K562 (cell line): ENCODE results near the gene RAB3D. TPM values are rescaled to one million over a fixed set of nuclear protein-coding genes. Genes with fewer than 3 reads are reported as not detected.

Experiments used
- BRCA1 ChIP-seq, 2 experiments: fragments of 450-650 bp in 1 of 2; sonication (generic) in 1 of 2; formaldehyde crosslinking in 1 of 2; IDR thresholded peaks; 2 replicates each; pipeline versions ENCODE4 v1.5.0 to v1.6.1; 2017 to 2020; ENCODE audit warnings: mild to moderate bottlenecking in 1 of 2, missing genetic modification reagents in 1 of 2
- C11orf30 ChIP-seq: fragments of 450-650 bp; IDR thresholded peaks from 2 replicates; pipeline ENCODE4 v1.6.1; 2016; ENCODE audit warnings: low read depth, mild to moderate bottlenecking
- CREB1 ChIP-seq, 2 experiments: sonication (generic) in 1 of 2; formaldehyde crosslinking in 1 of 2; IDR thresholded peaks; 2 replicates each; pipeline versions ENCODE4 v1.6.1 to v1.8.0; 2012 to 2022; ENCODE audit warnings: inconsistent platforms in 1 of 2, mild to moderate bottlenecking in 1 of 2, missing genetic modification reagents in 1 of 2, moderate library complexity in 1 of 2
- DPF2 ChIP-seq: fragments of 450-650 bp; IDR thresholded peaks from 2 replicates; pipeline ENCODE4 v1.6.1; 2016
- ILF3 ChIP-seq: fragments of 450-650 bp; IDR thresholded peaks from 2 replicates; pipeline ENCODE4 v1.6.1; 2018; ENCODE audit warnings: antibody characterized with exemption, mild to moderate bottlenecking, moderate library complexity, borderline replicate concordance
- KLF6 ChIP-seq: fragments of 250-450 bp; sonication (Bioruptor Pico); IDR thresholded peaks from 2 replicates; pipeline ENCODE4 v1.4.0; 2020; ENCODE audit warnings: mild to moderate bottlenecking, moderate library complexity, borderline replicate concordance
- MLX ChIP-seq, 2 experiments: fragments of 450-650 bp in 1 of 2; sonication (generic) in 1 of 2; formaldehyde crosslinking; conservative IDR thresholded peaks; 2 replicates each; pipeline versions ENCODE4 v1.4.0 to v1.8.1; 2020 to 2022; ENCODE audit warnings: mild to moderate bottlenecking in 1 of 2, missing genetic modification reagents in 1 of 2
- PATZ1 ChIP-seq: fragments of 250-450 bp; sonication (Bioruptor Pico); IDR thresholded peaks from 2 replicates; pipeline ENCODE4 v1.5.0; 2020; ENCODE audit warnings: mild to moderate bottlenecking, borderline replicate concordance
- PHF21A ChIP-seq: fragments of 450-650 bp; IDR thresholded peaks from 2 replicates; pipeline ENCODE4 v1.6.1; 2017; ENCODE audit warnings: low read depth, borderline replicate concordance
- PTBP1 ChIP-seq: fragments of 200-400 bp; formaldehyde crosslinking; IDR thresholded peaks from 2 replicates; pipeline ENCODE4 v1.6.1; 2017; ENCODE audit warnings: low read depth, low read length
- RBM39 ChIP-seq: fragments of 200-400 bp; formaldehyde crosslinking; optimal IDR thresholded peaks from 2 replicates; pipeline ENCODE3; 2018; ENCODE audit warnings: low read depth, low read length
- STAT5B ChIP-seq: fragments of 250-450 bp; sonication (Bioruptor Pico); IDR thresholded peaks from 2 replicates; pipeline ENCODE4 v1.8.0; 2021; ENCODE audit warnings: mild to moderate bottlenecking, inconsistent platforms
- YY1 ChIP-seq, 3 experiments: IDR thresholded peaks; 2 replicates each; pipeline ENCODE4 v1.6.1; 2011; ENCODE audit warnings: low read length in 2 of 3, mild to moderate bottlenecking in 2 of 3, moderate library complexity in 2 of 3, borderline replicate concordance in 1 of 3, control low read depth in 1 of 3, low read depth in 1 of 3; ENCODE audit not compliant: insufficient read depth in 3 of 3, insufficient replicate concordance in 2 of 3, control insufficient read depth in 1 of 3, insufficient read length in 1 of 3; ENCODE audit errors: extremely low read depth in 1 of 3
- ZNF146 ChIP-seq: IDR thresholded peaks from one replicate; pipeline ENCODE4 v1.6.1; 2018; ENCODE audit warnings: missing compliant biosample characterization; ENCODE audit not compliant: unreplicated experiment
- ZNF277 ChIP-seq: fragments of 250-450 bp; sonication (Bioruptor Pico); IDR thresholded peaks from 2 replicates; pipeline ENCODE4 v1.8.0; 2022; ENCODE audit warnings: inconsistent platforms, mild to moderate bottlenecking, moderate library complexity, borderline replicate concordance
- ZNF347 ChIP-seq: fragments of 450-650 bp; formaldehyde crosslinking; IDR thresholded peaks from 2 replicates; pipeline ENCODE4 v1.4.0; 2020; ENCODE audit warnings: low read depth, mild to moderate bottlenecking, moderate library complexity
- ZNF766 ChIP-seq: fragments of 200-800 bp; sonication (Bioruptor generic); conservative IDR thresholded peaks from 2 replicates; pipeline ENCODE4 v1.6.1; 2016; ENCODE audit warnings: missing genetic modification characterization, missing compliant biosample characterization
- polyA plus RNA-seq, 8 experiments: library from polyadenylated mRNA; depleted of rRNA in 4 of 8; stranded (reverse) in 5 of 8; unstranded in 3 of 8; fragments of >200 nt; fragmentation: Nextera tagmentation in 2 of 8; fragmentation: Illumina TruSeq in 1 of 8; extraction: Ambion mirVana in 2 of 8; extraction: Trizol in 1 of 8; gene quantifications; 2 replicates each; pipeline versions ENCODE4 v1.2.1 to v1.2.3, GENCODE V29; 2011 to 2014; ENCODE audit warnings: inconsistent platforms in 1 of 8, missing spikeins in 1 of 8
- total RNA-seq, 7 experiments: library from RNA; depleted of rRNA in 6 of 7; stranded (reverse); fragments of >200 nt in 6 of 7; fragmentation: Illumina TruSeq in 2 of 7; extraction: Trizol in 2 of 7; gene quantifications; 2 replicates each; pipeline versions ENCODE4 v1.2.1 to v1.2.3, GENCODE V29; 2011 to 2021; ENCODE audit warnings: low replicate concordance in 1 of 7
- TF ChIP-seq, protein P1 (sequence below): fragments of 450-650 bp; formaldehyde crosslinking; conservative IDR thresholded peaks from 2 replicates; pipeline ENCODE4 v1.4.0; 2022; ENCODE audit warnings: mild to moderate bottlenecking, missing genetic modification characterization

The RAB3D gene
- total and polyA plus RNA-seq, 9 of the 15 experiments (the other 6 are each of a cell fraction or from before 2014, with no cell fraction given), result 0.34 to 3.3 (median 1.3) TPM

GRCh38 chr19:11293433-11294389, 45.7 kb downstream of the RAB3D start (continued):
- no peak for TF ChIP-seq KLF6 (CRISPR knock-in tag)
- TF ChIP-seq BRCA1 (IDR thresholded peaks at IDR 0.05), result no peak
- no peak for TF ChIP-seq BRCA1 (CRISPR knock-in tag; IDR thresholded peaks at IDR 0.05)
- TF ChIP-seq ZNF347, result no peak
- TF ChIP-seq STAT5B (CRISPR knock-in tag), result no peak
- TF ChIP-seq DPF2, result no peak
- TF ChIP-seq RBM39, result no peak
- no peak for TF ChIP-seq C11orf30
- TF ChIP-seq ILF3, result no peak
- no peak for TF ChIP-seq PHF21A
- no peak for TF ChIP-seq CREB1 (IDR thresholded peaks at IDR 0.05)
- no peak for TF ChIP-seq CREB1 (CRISPR knock-in tag; IDR thresholded peaks at IDR 0.05)
- TF ChIP-seq MLX (CRISPR knock-in tag; conservative IDR thresholded peaks at IDR 0.05), result no peak
- TF ChIP-seq YY1 (IDR thresholded peaks at IDR 0.05; ENCODE audit: borderline replicate concordance in 1 of 3, control insufficient read depth in 1 of 3, extremely low read depth in 1 of 3, insufficient read depth in 3 of 3, insufficient read length in 1 of 3, insufficient replicate concordance in 2 of 3, low read depth in 1 of 3, low read length in 2 of 3), result peak in 2 of 3 experiments; percentile 24 to 56
- no peak for TF ChIP-seq ZNF146
- no peak for TF ChIP-seq PTBP1
- no peak for TF ChIP-seq PATZ1 (CRISPR knock-in tag)
- TF ChIP-seq ZNF766, result no peak
- TF ChIP-seq, protein P1, sequence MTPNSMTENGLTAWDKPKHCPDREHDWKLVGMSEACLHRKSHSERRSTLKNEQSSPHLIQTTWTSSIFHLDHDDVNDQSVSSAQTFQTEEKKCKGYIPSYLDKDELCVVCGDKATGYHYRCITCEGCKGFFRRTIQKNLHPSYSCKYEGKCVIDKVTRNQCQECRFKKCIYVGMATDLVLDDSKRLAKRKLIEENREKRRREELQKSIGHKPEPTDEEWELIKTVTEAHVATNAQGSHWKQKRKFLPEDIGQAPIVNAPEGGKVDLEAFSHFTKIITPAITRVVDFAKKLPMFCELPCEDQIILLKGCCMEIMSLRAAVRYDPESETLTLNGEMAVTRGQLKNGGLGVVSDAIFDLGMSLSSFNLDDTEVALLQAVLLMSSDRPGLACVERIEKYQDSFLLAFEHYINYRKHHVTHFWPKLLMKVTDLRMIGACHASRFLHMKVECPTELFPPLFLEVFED (CRISPR knock-in tag), result no peak
- no peak for TF ChIP-seq ZNF277 (CRISPR knock-in tag)
